ENCODE measurements around the gene SWAP70.

Gene SWAP70

GRCh38 chr11:9714272-9714940 lies 50.5 kb downstream of the SWAP70 start:
- DNase-seq (ENCODE audit: extremely low read depth, low read depth) = no peak
- TF ChIP-seq CTCF (IDR thresholded peaks at IDR 0.05; ENCODE audit: low read depth, low read length) = no peak

GRCh38 chr11:9716275-9717039 lies 52.6 kb downstream of the SWAP70 start:
- TF ChIP-seq CTCF (IDR thresholded peaks at IDR 0.05; ENCODE audit: low read depth, low read length) = no peak
- DNase-seq (ENCODE audit: extremely low read depth, low read depth) = peak; percentile 7

GRCh38 chr11:9717040-9717357 lies 53.1 kb downstream of the SWAP70 start:
- no peak for DNase-seq (ENCODE audit: extremely low read depth, low read depth)
- TF ChIP-seq CTCF (IDR thresholded peaks at IDR 0.05; ENCODE audit: low read depth, low read length) = no peak

GRCh38 chr11:9717719-9718118 lies 53.8 kb downstream of the SWAP70 start:
- no peak for TF ChIP-seq CTCF (IDR thresholded peaks at IDR 0.05; ENCODE audit: low read depth, low read length)
- DNase-seq (ENCODE audit: extremely low read depth, low read depth) = no peak

- TF ChIP-seq CTCF (IDR thresholded peaks at IDR 0.05; ENCODE audit: low read depth, low read length) = no peak
- DNase-seq (ENCODE audit: extremely low read depth, low read depth) = no peak
Observed at GRCh38 chr11:9718147-9718546, 54.3 kb downstream of the SWAP70 start.

GRCh38 chr11:9719566-9720289 lies 55.9 kb downstream of the SWAP70 start:
- DNase-seq (ENCODE audit: extremely low read depth, low read depth) = no peak
- TF ChIP-seq CTCF (IDR thresholded peaks at IDR 0.05; ENCODE audit: low read depth, low read length) = no peak

GRCh38 chr11:9720290-9720630 lies 56.4 kb downstream of the SWAP70 start:
- no peak for TF ChIP-seq CTCF (IDR thresholded peaks at IDR 0.05; ENCODE audit: low read depth, low read length)
- DNase-seq (ENCODE audit: extremely low read depth, low read depth) = no peak

Data from AG09319 (cell line).